DOHH2 (cell line): ENCODE results near the gene CCDC158.
"Not testable (repeated sequence)": the region's sequence is repeated elsewhere in the genome, so short reads cannot be mapped to it uniquely, and the experiment has no call there.

Source experiments
- H3F3A ChIP-seq: fragments of 200-600 bp; sonication (generic), shearing (Covaris generic); 2 replicates; pipeline ENCODE4 v1.6.0; 2016; ENCODE audit warnings: antibody characterized with exemption, mild to moderate bottlenecking; ENCODE audit not compliant: control insufficient read depth, insufficient read depth
- H3K27ac ChIP-seq: fragments of 200-600 bp; sonication (generic); 2 replicates; pipeline ENCODE4 v1.5.1; 2014; ENCODE audit warnings: low read depth, mild to moderate bottlenecking, low read length, moderate library complexity
- H3K27me3 ChIP-seq: fragments of 200-600 bp; sonication (generic); 2 replicates; pipeline ENCODE4 v1.6.1; 2014; ENCODE audit warnings: mild to moderate bottlenecking, low read length, mixed read lengths; ENCODE audit not compliant: control insufficient read depth
- H3K36me3 ChIP-seq: fragments of 200-600 bp; sonication (generic); 2 replicates; pipeline ENCODE4 v1.6.1; 2014; ENCODE audit warnings: mild to moderate bottlenecking, low read length, moderate library complexity, mixed read lengths; ENCODE audit not compliant: control insufficient read depth
- H3K4me1 ChIP-seq: fragments of 200-600 bp; sonication (generic); 2 replicates; pipeline ENCODE4 v1.6.1; 2014; ENCODE audit warnings: mild to moderate bottlenecking, low read length, mixed read lengths; ENCODE audit not compliant: control insufficient read depth
- H3K4me2 ChIP-seq: fragments of 200-600 bp; sonication (generic); 2 replicates; pipeline ENCODE4 v1.6.0; 2014; ENCODE audit warnings: mild to moderate bottlenecking, low read length, moderate library complexity
- H3K4me3 ChIP-seq: fragments of 200-600 bp; sonication (generic); 2 replicates; pipeline ENCODE4 v1.5.1; 2014; ENCODE audit warnings: mild to moderate bottlenecking, low read length, mixed read lengths
- H3K79me2 ChIP-seq: fragments of 200-600 bp; sonication (generic); 2 replicates; pipeline ENCODE4 v1.6.1; 2014; ENCODE audit warnings: mild to moderate bottlenecking, low read length, mixed read lengths; ENCODE audit not compliant: control insufficient read depth
- H3K9me2 ChIP-seq: fragments of 200-600 bp; sonication (generic); replicated peaks from 2 replicates; pipeline ENCODE4 v1.6.1; 2014; ENCODE audit warnings: mild to moderate bottlenecking, low read length, mixed read lengths; ENCODE audit not compliant: control insufficient read depth
- H3K9me3 ChIP-seq: fragments of 200-600 bp; sonication (generic); 2 replicates; pipeline ENCODE4 v1.6.1; 2014; ENCODE audit warnings: antibody characterized with exemption, low read length, mixed read lengths; ENCODE audit not compliant: control insufficient read depth, insufficient read depth
- H4K20me1 ChIP-seq: fragments of 200-600 bp; sonication (generic); 2 replicates; pipeline ENCODE4 v1.6.0; 2014; ENCODE audit warnings: low read depth, mild to moderate bottlenecking, antibody characterized with exemption, low read length, moderate library complexity; ENCODE audit not compliant: control insufficient read depth, insufficient read depth
- EZH2phosphoT487 ChIP-seq: fragments of 200-600 bp; sonication (generic); IDR thresholded peaks from 2 replicates; pipeline ENCODE4 v1.6.1; 2017; ENCODE audit warnings: borderline replicate concordance, mild to moderate bottlenecking, antibody characterized with exemption, low read length, moderate library complexity, mixed read lengths
- TF ChIP-seq, protein P1 (sequence below): fragments of 200-600 bp; sonication (generic); IDR thresholded peaks from one replicate; pipeline ENCODE4 v1.5.1; 2014; ENCODE audit warnings: antibody characterized with exemption, mild to moderate bottlenecking, low read depth, low read length; ENCODE audit not compliant: poor library complexity, severe bottlenecking

Gene CCDC158

GRCh38 chr4:76457885-76458284 lies 36.9 kb upstream of the CCDC158 start:
- Histone ChIP-seq H3K36me3 (no peaks in the 10 kb centered on the region), H3K4me3 (no peak overlapping the region), H3K4me1 (no peaks in the 10 kb centered on the region), H3K4me2 (no peak overlapping the region), H3K9me3 (0 out of 2 replicates have a peak, but pooled peaks cover under 1% of the 10 kb centered on the region), H3K27me3 (no peaks in the 10 kb centered on the region), H3K9me2 (no peaks in the 10 kb centered on the region), H3K79me2 (no peaks in the 10 kb centered on the region), H3F3A (no peaks in the 10 kb centered on the region), H4K20me1 (no peaks in the 10 kb centered on the region), H3K27ac (no peak overlapping the region)
- TF ChIP-seq, protein P1, sequence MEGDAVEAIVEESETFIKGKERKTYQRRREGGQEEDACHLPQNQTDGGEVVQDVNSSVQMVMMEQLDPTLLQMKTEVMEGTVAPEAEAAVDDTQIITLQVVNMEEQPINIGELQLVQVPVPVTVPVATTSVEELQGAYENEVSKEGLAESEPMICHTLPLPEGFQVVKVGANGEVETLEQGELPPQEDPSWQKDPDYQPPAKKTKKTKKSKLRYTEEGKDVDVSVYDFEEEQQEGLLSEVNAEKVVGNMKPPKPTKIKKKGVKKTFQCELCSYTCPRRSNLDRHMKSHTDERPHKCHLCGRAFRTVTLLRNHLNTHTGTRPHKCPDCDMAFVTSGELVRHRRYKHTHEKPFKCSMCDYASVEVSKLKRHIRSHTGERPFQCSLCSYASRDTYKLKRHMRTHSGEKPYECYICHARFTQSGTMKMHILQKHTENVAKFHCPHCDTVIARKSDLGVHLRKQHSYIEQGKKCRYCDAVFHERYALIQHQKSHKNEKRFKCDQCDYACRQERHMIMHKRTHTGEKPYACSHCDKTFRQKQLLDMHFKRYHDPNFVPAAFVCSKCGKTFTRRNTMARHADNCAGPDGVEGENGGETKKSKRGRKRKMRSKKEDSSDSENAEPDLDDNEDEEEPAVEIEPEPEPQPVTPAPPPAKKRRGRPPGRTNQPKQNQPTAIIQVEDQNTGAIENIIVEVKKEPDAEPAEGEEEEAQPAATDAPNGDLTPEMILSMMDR, result no peak
- no peak for TF ChIP-seq EZH2phosphoT487

DNA sequence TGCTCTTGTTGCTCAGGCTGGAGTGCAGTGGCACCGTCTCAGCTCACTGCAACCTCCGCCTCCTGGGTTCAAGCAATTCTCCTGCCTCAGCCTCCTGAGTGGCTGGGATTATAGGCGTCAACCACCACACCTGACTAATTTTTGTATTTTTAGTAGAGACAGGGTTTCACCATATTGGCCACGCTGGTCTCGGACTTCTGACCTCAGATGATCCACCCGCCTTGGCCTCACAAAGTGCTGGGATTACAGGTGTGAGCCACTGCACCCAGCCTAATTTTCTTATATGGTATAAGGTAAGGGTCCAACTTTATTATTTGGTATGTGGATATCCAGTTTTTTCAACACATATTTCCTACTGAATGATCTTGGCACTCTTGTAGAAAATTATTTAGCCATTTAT lies 33.1 kb upstream of the CCDC158 start:
- not testable (repeated sequence) for H3K9me3 ChIP-seq, H3K79me2 ChIP-seq, H3K4me2 ChIP-seq, H3K36me3 ChIP-seq, H3K4me3 ChIP-seq, H3K27me3 ChIP-seq, H3K9me2 ChIP-seq, H3K27ac ChIP-seq, H4K20me1 ChIP-seq, H3K4me1 ChIP-seq, H3F3A ChIP-seq

DNA sequence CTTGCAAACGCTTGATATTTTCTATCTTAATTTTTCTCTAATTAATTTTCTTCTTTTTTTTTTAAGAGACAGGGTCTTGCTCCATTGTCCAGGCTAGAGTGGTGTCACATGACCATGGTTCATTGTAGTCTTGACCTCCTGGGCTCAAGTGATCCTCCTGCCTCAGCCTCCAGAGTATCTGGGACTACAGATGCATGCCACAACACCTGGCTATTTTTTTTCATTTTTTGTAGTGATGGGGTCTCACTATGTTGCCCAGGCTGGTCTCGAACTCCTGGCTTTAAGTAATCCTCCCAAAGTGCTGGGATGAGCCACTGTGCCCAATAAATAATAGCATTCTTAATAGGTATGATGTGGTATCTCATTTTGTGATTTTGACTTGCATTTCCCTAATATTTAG lies 32.3 kb upstream of the CCDC158 start:
- no peak for TF ChIP-seq EZH2phosphoT487
- TF ChIP-seq, protein P1, result no peak
- no peaks in the 10 kb centered on the region for H3K9me2 ChIP-seq

GRCh38 chr4:76449833-76450232 lies 28.9 kb upstream of the CCDC158 start:
- Histone ChIP-seq H3K36me3 (no peaks in the 10 kb centered on the region), H4K20me1 (no peaks in the 10 kb centered on the region), H3K4me2 (no peak overlapping the region), H3K79me2 (no peaks in the 10 kb centered on the region), H3K9me3 (no peaks in the 10 kb centered on the region), H3K4me3 (no peak overlapping the region), H3K27me3 (no peaks in the 10 kb centered on the region), H3K9me2 (no peaks in the 10 kb centered on the region), H3F3A (no peaks in the 10 kb centered on the region), H3K4me1 (no peaks in the 10 kb centered on the region), H3K27ac (no peak overlapping the region)
- TF ChIP-seq, protein P1, result no peak
- no peak for TF ChIP-seq EZH2phosphoT487

More for the DNA sequence above, 32.3 kb upstream of the CCDC158 start:
- Histone ChIP-seq H3K4me1 (no peaks in the 10 kb centered on the region), H3F3A (no peaks in the 10 kb centered on the region), H3K4me3 (no peak overlapping the region), H3K27me3 (no peaks in the 10 kb centered on the region), H3K79me2 (no peaks in the 10 kb centered on the region), H3K4me2 (no peak overlapping the region), H3K9me3 (no peaks in the 10 kb centered on the region), H4K20me1 (no peaks in the 10 kb centered on the region), H3K27ac (no peak overlapping the region), H3K36me3 (no peaks in the 10 kb centered on the region)
